HL-60/S4 treated with retinoic acid at 250 ng/mL for 4 days and 3 days (cell line): ENCODE results near the gene CHRNA4.

Experiments
- in situ Hi-C: fragments of 300-500 bp; cut with MboI; formaldehyde crosslinking; loops from 2 replicates; pipeline ENCODE4 v1.7.0; 2022; ENCODE audit warnings: low sequenced_read_pairs

CHRNA4 gene

GRCh38 chr20:63360850-63361518 lies at the start of gene CHRNA4:
Gene CHRNA4 (minus strand): TSS chr20:63361349. CDS start chr20:63361165, 184 bp downstream.
- in situ Hi-C loops = no loop called here

- in situ Hi-C loops = no loop called here
These were observed 48.8 kb upstream of the CHRNA4 start for GRCh38 chr20:63409834-63410435.

GRCh38 chr20:63409066-63409833 lies 48.1 kb upstream of the CHRNA4 start:
- in situ Hi-C loops = no loop called here

- in situ Hi-C loops = no loop called here
These were observed 47.5 kb upstream of the CHRNA4 start for GRCh38 chr20:63408684-63409046.

GRCh38 chr20:63407928-63408683 lies 47.0 kb upstream of the CHRNA4 start:
- in situ Hi-C loops = no loop called here

GRCh38 chr20:63406617-63407245 lies 45.6 kb upstream of the CHRNA4 start:
- in situ Hi-C loops = no loop called here

- in situ Hi-C loops = no loop called here
These were observed 44.9 kb upstream of the CHRNA4 start for GRCh38 chr20:63406011-63406410.

- in situ Hi-C loops = no loop called here
These were observed 44.1 kb upstream of the CHRNA4 start for GRCh38 chr20:63405102-63405730.

GRCh38 chr20:63404129-63405085 lies 43.3 kb upstream of the CHRNA4 start:
- in situ Hi-C loops = no loop called here

GRCh38 chr20:63403403-63404105 lies 42.4 kb upstream of the CHRNA4 start:
- in situ Hi-C loops = no loop called here

- in situ Hi-C loops = no loop called here
These were observed 41.7 kb upstream of the CHRNA4 start for GRCh38 chr20:63402860-63403220.

- in situ Hi-C loops = no loop called here
These were observed 41.2 kb upstream of the CHRNA4 start for GRCh38 chr20:63402181-63402859.

- in situ Hi-C loops = no loop called here
These were observed 40.4 kb upstream of the CHRNA4 start for GRCh38 chr20:63401384-63402110.

GRCh38 chr20:63400486-63401210 lies 39.5 kb upstream of the CHRNA4 start:
- in situ Hi-C loops = no loop called here

- in situ Hi-C loops = no loop called here
These were observed 38.6 kb upstream of the CHRNA4 start for GRCh38 chr20:63399596-63400375.
